ENCODE measurements around the gene CAMKV. TPM values are rescaled to one million over a fixed set of nuclear protein-coding genes. Genes with fewer than 3 reads are reported as not detected.
"Not testable (repeated sequence)": the region's sequence is repeated elsewhere in the genome, so short reads cannot be mapped to it uniquely, and the experiment has no call there.

The CAMKV gene
- total RNA-seq, 1 donor from 2014 or later, result not detected

- no peak for TF ChIP-seq POLR2A (IDR thresholded peaks at IDR 0.05)
- TF ChIP-seq POLR2AphosphoS5 (IDR thresholded peaks at IDR 0.05; ENCODE audit: insufficient read depth in 1 of 2, low read depth in 1 of 2), result peak; percentile 16 to 70
- TF ChIP-seq, protein P1, sequence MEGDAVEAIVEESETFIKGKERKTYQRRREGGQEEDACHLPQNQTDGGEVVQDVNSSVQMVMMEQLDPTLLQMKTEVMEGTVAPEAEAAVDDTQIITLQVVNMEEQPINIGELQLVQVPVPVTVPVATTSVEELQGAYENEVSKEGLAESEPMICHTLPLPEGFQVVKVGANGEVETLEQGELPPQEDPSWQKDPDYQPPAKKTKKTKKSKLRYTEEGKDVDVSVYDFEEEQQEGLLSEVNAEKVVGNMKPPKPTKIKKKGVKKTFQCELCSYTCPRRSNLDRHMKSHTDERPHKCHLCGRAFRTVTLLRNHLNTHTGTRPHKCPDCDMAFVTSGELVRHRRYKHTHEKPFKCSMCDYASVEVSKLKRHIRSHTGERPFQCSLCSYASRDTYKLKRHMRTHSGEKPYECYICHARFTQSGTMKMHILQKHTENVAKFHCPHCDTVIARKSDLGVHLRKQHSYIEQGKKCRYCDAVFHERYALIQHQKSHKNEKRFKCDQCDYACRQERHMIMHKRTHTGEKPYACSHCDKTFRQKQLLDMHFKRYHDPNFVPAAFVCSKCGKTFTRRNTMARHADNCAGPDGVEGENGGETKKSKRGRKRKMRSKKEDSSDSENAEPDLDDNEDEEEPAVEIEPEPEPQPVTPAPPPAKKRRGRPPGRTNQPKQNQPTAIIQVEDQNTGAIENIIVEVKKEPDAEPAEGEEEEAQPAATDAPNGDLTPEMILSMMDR (IDR thresholded peaks at IDR 0.05), result peak; percentile 78 to 93 (median 80)
- Histone ChIP-seq H3K4me1 (peaks cover 6% of the 10 kb centered on the region), H3K36me3 (no peaks in the 10 kb centered on the region), H3K27ac (peak overlapping the region; percentile 47), H3K4me3 (no peak overlapping the region), H3K27me3 (no peaks in the 10 kb centered on the region), H3K9me3 (no peaks in the 10 kb centered on the region)
- DNase-seq (ENCODE audit: extremely low spot score in 2 of 2), result no peak
- intact Hi-C loops (cut with DNase I), result no loop called here
Observed at GRCh38 chr3:49839193-49839809, 30.4 kb downstream of the CAMKV start.

DNA sequence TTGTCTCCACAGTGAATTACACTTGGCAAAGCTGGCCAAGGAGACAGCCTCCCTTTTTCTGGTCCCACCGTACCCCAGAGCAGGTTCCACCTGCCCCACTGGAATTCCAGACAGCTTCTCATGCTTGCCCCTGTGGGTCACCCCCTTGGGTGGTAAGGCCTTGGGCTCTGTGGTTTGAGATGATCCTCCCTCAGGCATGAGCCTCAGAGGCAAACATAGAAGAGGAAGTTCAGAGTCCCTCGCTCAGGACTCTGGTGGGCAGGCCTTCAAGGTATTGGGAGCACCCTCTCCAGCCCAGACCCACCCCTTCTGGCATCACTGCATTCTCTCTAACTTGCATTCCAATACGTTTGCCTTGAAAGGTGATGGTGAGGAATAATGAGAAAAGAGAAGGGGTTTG lies 38.4 kb downstream of the CAMKV start:
- DNase-seq (ENCODE audit: extremely low spot score in 2 of 2), result no peak
- TF ChIP-seq, protein P1 (IDR thresholded peaks at IDR 0.05), result no peak
- no peak for TF ChIP-seq POLR2A (IDR thresholded peaks at IDR 0.05)
- no peak for TF ChIP-seq POLR2AphosphoS5 (IDR thresholded peaks at IDR 0.05; ENCODE audit: insufficient read depth in 1 of 2, low read depth in 1 of 2)
- H3K4me3 ChIP-seq, result no peak overlapping the region
- intact Hi-C loops (cut with DNase I), result no loop called here
- no peaks in the 10 kb centered on the region for H3K27me3 ChIP-seq
- H3K9me3 ChIP-seq, result no peaks in the 10 kb centered on the region
- no peak overlapping the region for H3K27ac ChIP-seq
- H3K4me1 ChIP-seq, result no peaks in the 10 kb centered on the region
- no peaks in the 10 kb centered on the region for H3K36me3 ChIP-seq

DNA sequence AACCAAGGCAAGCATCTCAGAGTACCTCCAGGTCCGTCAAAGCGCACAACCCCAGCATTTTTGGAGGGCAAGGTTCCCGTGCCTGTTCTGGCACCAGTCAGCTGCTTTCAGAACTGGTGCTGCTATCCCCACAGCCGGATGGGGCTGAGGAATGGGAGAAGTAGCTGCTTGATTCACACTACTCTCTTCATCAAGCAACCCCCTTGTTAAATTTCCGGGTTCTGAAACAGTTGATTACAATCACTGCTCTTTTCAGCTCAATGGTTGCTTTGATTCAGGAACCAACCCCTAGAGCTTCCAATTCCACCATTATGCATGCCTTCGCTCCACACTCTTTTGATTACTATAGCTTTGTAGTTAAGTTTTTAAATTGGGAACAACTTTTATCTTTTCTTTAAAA lies 43.7 kb downstream of the CAMKV start:
- no peak overlapping the region for H3K4me3 ChIP-seq
- H3K27me3 ChIP-seq, result no peaks in the 10 kb centered on the region
- H3K27ac ChIP-seq, result no peak overlapping the region
- no peaks in the 10 kb centered on the region for H3K36me3 ChIP-seq
- TF ChIP-seq POLR2AphosphoS5 (IDR thresholded peaks at IDR 0.05; ENCODE audit: insufficient read depth in 1 of 2, low read depth in 1 of 2) (no peak), POLR2A (IDR thresholded peaks at IDR 0.05) (no peak)
- TF ChIP-seq, protein P1 (IDR thresholded peaks at IDR 0.05), result no peak
- no peak for DNase-seq (ENCODE audit: extremely low spot score in 2 of 2)
- no peaks in the 10 kb centered on the region for H3K4me1 ChIP-seq
- intact Hi-C loops (cut with DNase I), result no loop called here
- no peaks in the 10 kb centered on the region for H3K9me3 ChIP-seq

- intact Hi-C loops (cut with DNase I); H3K27me3 ChIP-seq; H3K27ac ChIP-seq: not testable (repeated sequence)
Observed at GRCh38 chr3:49823131-49823530, 46.6 kb downstream of the CAMKV start.

GRCh38 chr3:49813497-49814174 lies 56.1 kb downstream of the CAMKV start, which contains the start of gene UBA7:
UBA7 (minus strand) TSS chr3:49813953; CDS start chr3:49813787, 166 bp downstream.
- Histone ChIP-seq H3K4me3 (peak within 1 kb of the TSS; percentile 40 to 55), H3K27me3 (no peaks in the 10 kb centered on the region), H3K27ac (peak within 1 kb of the TSS; percentile 65), H3K9me3 (no peaks in the 10 kb centered on the region), H3K4me1 (peaks cover 32% of the 10 kb centered on the region), H3K36me3 (peaks cover 0 to 16% of the 10 kb centered on the region in 2 donors)
- peak; percentile 44 to 48 for TF ChIP-seq POLR2AphosphoS5 (IDR thresholded peaks at IDR 0.05; ENCODE audit: insufficient read depth in 1 of 2, low read depth in 1 of 2)
- no peak for TF ChIP-seq POLR2A (IDR thresholded peaks at IDR 0.05)
- TF ChIP-seq, protein P1 (IDR thresholded peaks at IDR 0.05), result no peak
- intact Hi-C loops (cut with DNase I), result no loop called here
- no peak for DNase-seq (ENCODE audit: extremely low spot score in 2 of 2)

More at GRCh38 chr3:49823131-49823530, 46.6 kb downstream of the CAMKV start:
- not testable (repeated sequence) for H3K4me1 ChIP-seq; DNase-seq (ENCODE audit: extremely low spot score in 2 of 2); H3K4me3 ChIP-seq; H3K9me3 ChIP-seq; H3K36me3 ChIP-seq

Measured in vagina (tissue), 2 donors.